Fibroblast of the conjunctiva (primary cell): ENCODE results near the gene PPP4R4.

Experiments
- DNase-seq: peaks from one replicate; pipeline ENCODE4 v3.0.0-alpha.2; 2010; ENCODE audit warnings: low read depth

PPP4R4 gene

DNA sequence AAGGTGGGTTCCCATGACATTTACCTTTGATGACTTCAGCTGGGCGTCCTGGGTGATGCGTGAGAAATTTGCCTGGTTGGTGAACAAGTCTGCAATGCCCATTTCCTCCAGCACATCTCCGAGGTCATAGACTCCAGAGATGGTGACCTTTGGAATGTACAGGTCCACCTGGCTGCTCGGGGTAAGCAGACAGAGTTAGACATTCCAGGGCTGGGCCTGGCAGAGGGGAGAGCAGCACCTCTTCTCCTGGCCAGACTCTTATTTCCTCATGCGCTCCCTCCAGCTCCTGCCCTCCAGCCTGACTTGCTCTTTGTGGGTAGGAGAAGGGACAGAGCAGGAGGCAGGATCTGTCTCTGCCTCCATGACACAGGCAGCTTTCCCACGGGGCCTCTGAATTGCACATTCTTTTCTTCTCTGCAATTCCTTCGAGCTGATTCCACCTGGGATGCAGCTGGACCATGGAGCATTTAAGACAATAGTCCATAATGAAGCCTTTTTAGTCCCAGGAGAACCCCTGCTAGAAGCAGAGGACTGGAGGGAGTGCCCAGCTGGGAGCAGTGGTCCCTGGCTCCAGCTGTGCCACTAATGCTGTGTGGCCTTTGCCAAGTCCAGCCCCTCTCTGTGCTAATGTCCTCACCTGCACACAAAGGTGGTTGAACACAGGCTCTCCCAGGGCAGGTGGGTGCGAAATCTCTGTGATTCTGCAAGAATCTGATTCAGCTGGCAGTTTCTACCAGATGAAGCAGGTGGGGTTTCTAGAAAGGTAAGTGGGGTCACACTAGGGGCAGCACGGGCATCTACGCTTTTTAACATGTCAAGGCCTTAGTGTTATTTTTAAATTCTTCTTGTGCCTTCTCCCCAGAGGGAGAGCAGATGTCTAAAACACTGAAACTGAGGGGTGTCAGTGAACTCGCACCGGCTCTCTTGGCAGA lies 132.2 kb downstream of the PPP4R4 start:
- no peak for DNase-seq

GRCh38 chr14:94307410-94307992 lies 133.4 kb downstream of the PPP4R4 start:
- DNase-seq: no peak

GRCh38 chr14:94309721-94310120 lies 135.6 kb downstream of the PPP4R4 start:
- DNase-seq: no peak

DNA sequence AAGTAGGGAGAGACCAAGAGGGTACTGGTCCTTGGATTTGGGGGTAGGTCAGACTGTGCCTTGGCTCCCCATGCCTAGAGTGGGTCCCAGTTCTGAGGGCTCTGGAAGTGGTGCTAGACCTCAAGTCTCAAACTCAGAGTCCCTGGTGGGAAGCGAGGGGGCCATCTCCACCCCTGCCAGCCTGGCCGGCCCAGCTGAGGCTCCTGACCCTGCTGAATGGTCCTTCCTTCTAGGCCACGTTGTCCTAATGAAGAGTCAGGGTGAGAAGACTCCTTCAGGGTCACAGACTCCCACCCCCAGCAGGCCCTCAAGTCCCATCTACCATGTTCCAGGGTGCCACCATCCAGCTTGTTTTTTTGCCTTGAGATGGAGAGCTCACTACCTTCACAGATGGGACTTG lies 136.1 kb downstream of the PPP4R4 start:
- DNase-seq: no peak

DNA sequence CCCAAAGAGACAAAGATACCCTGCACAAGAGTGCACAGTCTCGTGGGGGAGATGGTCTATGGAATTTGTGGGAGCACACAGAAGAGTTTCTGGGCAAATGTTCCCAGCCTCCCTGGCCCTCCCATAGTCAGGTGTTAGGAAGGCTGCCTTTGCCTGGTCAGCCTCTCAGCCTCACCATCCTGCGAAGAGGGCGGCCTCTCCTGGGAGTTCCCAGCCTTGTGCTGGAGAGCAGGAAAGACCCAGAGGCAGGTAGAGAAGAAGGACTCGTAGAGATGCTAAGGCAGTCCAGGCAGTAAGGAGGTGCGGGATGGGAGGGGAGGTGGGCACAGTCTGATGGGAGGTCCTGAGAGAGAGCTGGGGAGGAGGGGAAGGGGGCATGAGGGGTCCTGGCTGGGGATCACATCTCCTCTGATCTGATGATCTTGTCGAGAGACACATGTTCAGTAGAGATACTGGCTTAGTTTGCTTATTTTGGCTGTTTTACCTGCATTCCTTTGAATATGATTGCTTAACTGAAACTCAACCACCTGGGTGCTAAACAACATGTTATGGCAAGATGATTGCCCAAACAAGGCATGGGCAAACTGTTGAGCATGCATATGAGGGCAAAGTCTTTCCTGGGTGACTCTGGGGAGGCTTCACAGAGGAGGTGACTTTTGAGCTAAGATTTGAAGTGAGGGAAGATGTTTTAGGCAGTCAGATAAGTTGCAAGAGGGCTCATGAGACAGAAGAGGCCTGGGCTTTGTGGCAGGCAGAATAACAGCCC lies 138.5 kb downstream of the PPP4R4 start:
- no peak for DNase-seq

- DNase-seq: no peak
Observed at GRCh38 chr14:94313991-94314655, 140.0 kb downstream of the PPP4R4 start.

DNA sequence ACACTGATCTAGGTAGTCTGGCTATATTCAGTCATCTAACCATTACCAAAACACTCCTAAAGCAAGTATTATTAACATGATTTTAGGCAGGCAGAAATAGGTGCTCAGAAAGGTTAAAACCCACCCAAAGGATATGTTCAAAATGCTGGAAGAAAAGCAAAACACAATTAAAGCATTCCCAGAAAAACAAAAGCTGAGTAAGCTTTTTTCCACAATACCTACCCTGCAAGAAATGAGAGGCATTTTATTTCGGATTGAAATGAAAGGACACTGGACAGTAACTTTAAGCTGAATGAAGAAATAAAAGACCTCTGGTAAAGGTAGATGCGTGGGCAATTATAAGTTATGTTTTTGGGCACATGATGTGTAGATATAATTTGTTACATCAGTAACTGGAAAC lies 140.8 kb downstream of the PPP4R4 start:
- DNase-seq: no peak

DNA sequence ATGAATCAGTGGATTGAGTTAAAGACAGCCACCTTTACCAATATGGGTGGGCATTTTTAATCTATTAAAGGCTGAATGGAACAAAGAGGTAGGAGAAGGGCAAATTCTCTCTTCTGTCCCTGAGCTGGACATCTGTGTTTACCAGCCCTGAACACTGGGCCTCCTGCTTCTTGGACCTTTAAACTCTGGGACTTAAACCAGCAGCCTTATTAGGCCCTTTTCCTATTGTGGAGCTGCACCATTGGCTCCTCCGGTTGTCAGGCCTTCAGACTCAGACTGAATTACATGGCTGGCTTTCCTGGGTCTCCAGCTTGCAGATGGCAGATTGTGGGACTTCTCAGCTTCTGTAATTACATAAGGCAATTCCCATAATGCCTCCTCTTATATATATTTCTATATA lies 142.6 kb downstream of the PPP4R4 start:
- no peak for DNase-seq

DNA sequence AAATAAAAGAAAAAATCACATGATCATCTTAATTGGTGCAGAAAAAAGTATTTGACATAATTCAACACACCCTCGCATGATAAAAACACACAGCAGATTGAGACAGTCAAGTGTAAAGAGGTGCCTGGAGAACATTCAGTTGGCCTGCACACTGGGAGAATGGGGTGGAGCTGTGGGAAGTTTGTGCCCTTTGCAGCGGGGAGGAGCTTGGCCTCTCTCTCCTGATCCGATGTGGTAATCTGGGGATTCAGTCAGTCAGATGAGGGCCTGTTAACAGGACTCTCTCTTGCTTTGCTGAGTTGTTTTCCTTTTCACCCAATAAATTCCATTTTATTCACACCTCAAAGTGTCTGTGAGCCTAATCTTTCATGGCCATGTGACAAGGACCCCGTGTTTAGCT lies 143.1 kb downstream of the PPP4R4 start:
- no peak for DNase-seq

GRCh38 chr14:94320243-94320642 lies 146.1 kb downstream of the PPP4R4 start:
- no peak for DNase-seq

- no peak for DNase-seq
Observed at GRCh38 chr14:94321421-94322271, 147.5 kb downstream of the PPP4R4 start.

- DNase-seq: peak; percentile 32
Observed at GRCh38 chr14:94322648-94323570, 148.8 kb downstream of the PPP4R4 start, which contains the start of gene SERPINA6. TSS of gene SERPINA6 (minus strand) at chr14:94323336. CDS start at chr14:94314648, 8,688 bp downstream.

- DNase-seq: no peak
Observed at GRCh38 chr14:94328196-94328595, 154.1 kb downstream of the PPP4R4 start.
